GM19397 (cell line): ENCODE results near the gene HSP90B1.

Experiments used
- ATAC-seq: cut with Tn5 transposase; IDR thresholded peaks from one replicate; pipeline ENCODE4 v1.9.1; 2021; ENCODE audit warnings: mild to moderate bottlenecking, moderate library complexity; ENCODE audit not compliant: unreplicated experiment

The HSP90B1 gene

DNA sequence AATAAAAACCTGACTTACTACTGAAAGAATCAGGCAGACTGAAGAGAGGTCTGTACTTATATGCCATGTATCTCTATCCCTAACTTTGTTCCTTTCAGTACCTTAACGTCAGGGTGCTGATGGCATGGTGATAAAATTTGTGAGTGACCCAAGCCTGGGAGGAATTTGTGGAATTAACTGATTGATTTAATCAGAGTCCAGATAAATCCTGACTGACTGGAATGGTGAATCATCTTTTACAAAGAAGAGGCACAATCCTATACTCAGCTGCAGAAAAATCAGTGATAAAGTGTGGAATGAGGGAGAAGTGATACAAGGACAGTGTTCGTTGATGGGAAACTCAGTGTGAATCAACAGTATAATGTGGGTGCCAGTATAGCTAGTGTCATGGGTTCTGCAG, 39.2 kb downstream of the HSP90B1 start:
- ATAC-seq = no peak

- ATAC-seq = no peak
Measured at GRCh38 chr12:103973909-103974308, 43.7 kb downstream of the HSP90B1 start.

- ATAC-seq = no peak
Measured at GRCh38 chr12:103975368-103975767, 45.2 kb downstream of the HSP90B1 start.

DNA sequence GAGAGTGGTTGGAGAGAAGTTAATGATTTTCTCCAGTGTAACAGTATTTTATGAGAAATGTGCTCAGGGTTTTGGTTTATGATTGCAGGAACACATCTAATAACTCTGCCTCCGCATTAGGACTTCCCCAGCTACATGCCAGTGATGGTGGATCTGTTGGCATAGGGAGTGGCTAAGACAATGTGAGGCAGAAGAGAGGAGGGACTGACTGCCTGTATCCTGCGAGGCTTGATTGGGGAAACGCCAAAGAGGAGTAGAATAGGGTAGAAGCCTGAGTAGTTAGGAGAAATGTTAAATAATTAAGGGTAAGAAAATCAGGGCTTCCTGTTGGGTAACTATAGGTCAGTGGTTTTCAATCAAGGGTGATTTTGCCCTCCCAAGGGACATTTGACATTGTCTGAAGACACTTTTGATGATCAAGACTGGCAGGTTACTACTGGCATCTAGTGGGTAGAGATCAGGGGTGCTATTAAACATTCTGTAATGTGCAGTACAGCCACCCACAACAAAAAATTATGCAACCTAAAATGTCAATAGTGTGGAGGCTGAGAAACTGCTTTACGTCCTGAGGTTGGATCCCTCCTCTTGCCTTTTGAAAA, 48.3 kb downstream of the HSP90B1 start:
- no peak for ATAC-seq

DNA sequence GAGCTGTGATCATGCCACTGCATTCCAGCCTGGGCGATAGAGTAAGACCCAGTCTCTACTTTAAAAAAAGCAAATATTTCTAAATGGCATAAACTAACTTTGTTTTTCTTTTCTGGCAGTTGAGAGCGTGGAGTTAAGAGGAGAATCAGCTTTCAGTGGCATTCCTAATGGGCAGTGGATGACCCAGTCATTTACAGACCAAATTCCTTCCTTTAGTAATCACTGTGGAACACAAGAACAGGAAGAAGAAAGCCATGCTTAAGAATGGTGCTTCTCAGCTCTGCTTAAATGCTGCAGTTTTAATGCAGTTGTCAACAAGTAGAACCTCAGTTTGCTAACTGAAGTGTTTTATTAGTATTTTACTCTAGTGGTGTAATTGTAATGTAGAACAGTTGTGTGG, 56.6 kb downstream of the HSP90B1 start:
- no peak for ATAC-seq

- ATAC-seq = no peak
Measured at GRCh38 chr12:103994235-103994634, 64.0 kb downstream of the HSP90B1 start.

GRCh38 chr12:103996595-103996994, 66.4 kb downstream of the HSP90B1 start:
- no peak for ATAC-seq

DNA sequence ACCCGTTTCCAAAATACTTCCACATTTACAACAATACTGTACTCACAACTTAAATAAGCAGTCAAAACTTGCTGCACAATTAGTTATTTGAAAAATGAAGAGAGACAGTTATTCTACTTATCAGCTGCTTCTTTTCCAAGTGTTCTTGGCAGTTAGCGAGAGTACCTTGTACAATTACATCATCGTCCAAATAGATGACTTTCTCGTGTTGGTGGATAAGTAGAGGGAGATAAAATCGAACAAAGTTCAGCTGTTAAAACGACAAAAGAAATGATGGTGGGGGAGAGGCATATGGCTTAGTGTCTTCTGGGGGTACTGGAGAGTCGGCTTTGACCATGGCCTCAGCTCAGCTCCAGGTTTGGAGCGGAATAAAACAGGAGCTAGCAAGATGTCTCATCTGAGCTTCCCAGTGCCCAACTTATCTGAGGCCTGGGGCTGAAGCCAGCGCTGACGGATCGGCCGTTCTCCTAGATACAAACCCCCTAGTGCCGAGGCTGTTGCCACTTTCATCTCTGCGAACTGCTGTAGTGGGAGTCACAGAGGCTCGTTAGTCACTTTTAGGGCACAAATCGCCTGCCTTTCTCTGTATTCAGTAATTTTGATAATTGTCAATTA, 67.2 kb downstream of the HSP90B1 start:
- ATAC-seq = no peak
